ENCODE data around the gene ETV3. TPM values are rescaled to one million over a fixed set of nuclear protein-coding genes. Genes with fewer than 3 reads are reported as not detected.

ETV3 gene
- total RNA-seq, 1 experiment from 2014 or later = 21.2 TPM

- Histone ChIP-seq H3K4me3 (replicated peaks in 1 of 2; ENCODE audit: low read depth in 1 of 2, low read length in 2 of 2) (no peak overlapping the region), H3K4me1 (ENCODE audit: control insufficient read depth in 1 of 2, insufficient read depth in 2 of 2, low read length in 2 of 2) (peaks cover 0 to 5% of the 10 kb centered on the region in 2 experiments; a peak in 2 of 4 replicates), H3K9me3 (ENCODE audit: control insufficient read depth in 1 of 2, insufficient read depth in 1 of 2, low read depth in 1 of 2, low read length in 2 of 2) (no peaks in the 10 kb centered on the region), H4K20me1 (ENCODE audit: insufficient read depth) (no peaks in the 10 kb centered on the region), H3K9me2 (ENCODE audit: insufficient read depth) (no peaks in the 10 kb centered on the region), H3K27me3 (ENCODE audit: insufficient read depth, low read length) (no peaks in the 10 kb centered on the region), H3K36me3 (ENCODE audit: control insufficient read depth in 1 of 2, insufficient read depth in 2 of 2, low read length in 2 of 2) (no peaks in the 10 kb centered on the region), H3K79me2 (ENCODE audit: insufficient read depth, low read length) (no peaks in the 10 kb centered on the region), H3K27ac (ENCODE audit: low read depth, low read length) (no peak overlapping the region), H3K9ac (ENCODE audit: low read length) (no peak overlapping the region), H3K4me2 (ENCODE audit: low read length) (no peak overlapping the region), H2AFZ (ENCODE audit: low read depth, low read length, poor library complexity, severe bottlenecking) (no peak overlapping the region)
- intact Hi-C loops (cut with micrococcal nuclease) = no loop called here
- TF ChIP-seq MAX (IDR thresholded peaks at IDR 0.05) (no peak), ELF1 (IDR thresholded peaks at IDR 0.05; ENCODE audit: borderline replicate concordance, low read depth) (no peak), SIN3A (IDR thresholded peaks at IDR 0.05; ENCODE audit: low read depth) (no peak), POLR2AphosphoS5 (IDR thresholded peaks at IDR 0.05; ENCODE audit: low read depth, low read length) (no peak), EZH2 (IDR thresholded peaks at IDR 0.05) (no peak), ATF3 (IDR thresholded peaks at IDR 0.05) (no peak), ZNF274 (IDR thresholded peaks at IDR 0.05; ENCODE audit: low read depth, low read length) (no peak), POLR2A (IDR thresholded peaks at IDR 0.05; ENCODE audit: borderline replicate concordance, extremely low read depth, insufficient read depth, insufficient read length) (no peak), SP1 (IDR thresholded peaks at IDR 0.05; ENCODE audit: low read depth) (no peak), JUND (IDR thresholded peaks at IDR 0.05) (no peak), ZFX (IDR thresholded peaks at IDR 0.05) (no peak), TCF7L2 (IDR thresholded peaks at IDR 0.05; ENCODE audit: borderline replicate concordance, extremely low read depth, insufficient read depth, insufficient read length) (no peak), CBX3 (IDR thresholded peaks at IDR 0.05; ENCODE audit: low read depth) (no peak), YY1 (IDR thresholded peaks at IDR 0.05; ENCODE audit: extremely low read depth, insufficient replicate concordance, low read depth, low read length) (no peak), EGR1 (IDR thresholded peaks at IDR 0.05; ENCODE audit: low read depth) (no peak), CTCF (IDR thresholded peaks at IDR 0.05 in 2 of 3, conservative IDR thresholded peaks at IDR 0.05 in 1 of 3; ENCODE audit: borderline replicate concordance in 1 of 3, insufficient read depth in 1 of 3, low read depth in 2 of 3, low read length in 2 of 3) (no peak), EZH2phosphoT487 (IDR thresholded peaks at IDR 0.05; ENCODE audit: borderline replicate concordance) (no peak)
- no TSS peak for BruUV-seq (replicated peaks)
- DNase-seq (ENCODE audit: low read depth, low spot score) = no peak
- ChIA-PET POLR2A (no interaction called here), CTCF (interaction anchor here (1.3 to 1.8 kb wide), 2 partner anchors 9 to 11 kb away, joined by 5 to 6 read pairs; no protein-coding TSS in a partner anchor), RAD21 (ENCODE audit: low non-redundant PET in 1 of 2, low total read pairs in 2 of 2, uncharacterized antibody in 2 of 2, unreplicated experiment in 2 of 2) (no interaction called here)
- no peak for ATAC-seq
Observed at GRCh38 chr1:157147037-157147436, 8.8 kb upstream of the ETV3 start.
